Measurements from ENCODE around the gene POF1B.
"Not testable (repeated sequence)": the region's sequence is repeated elsewhere in the genome, so short reads cannot be mapped to it uniquely, and the experiment has no call there.

Gene POF1B

DNA sequence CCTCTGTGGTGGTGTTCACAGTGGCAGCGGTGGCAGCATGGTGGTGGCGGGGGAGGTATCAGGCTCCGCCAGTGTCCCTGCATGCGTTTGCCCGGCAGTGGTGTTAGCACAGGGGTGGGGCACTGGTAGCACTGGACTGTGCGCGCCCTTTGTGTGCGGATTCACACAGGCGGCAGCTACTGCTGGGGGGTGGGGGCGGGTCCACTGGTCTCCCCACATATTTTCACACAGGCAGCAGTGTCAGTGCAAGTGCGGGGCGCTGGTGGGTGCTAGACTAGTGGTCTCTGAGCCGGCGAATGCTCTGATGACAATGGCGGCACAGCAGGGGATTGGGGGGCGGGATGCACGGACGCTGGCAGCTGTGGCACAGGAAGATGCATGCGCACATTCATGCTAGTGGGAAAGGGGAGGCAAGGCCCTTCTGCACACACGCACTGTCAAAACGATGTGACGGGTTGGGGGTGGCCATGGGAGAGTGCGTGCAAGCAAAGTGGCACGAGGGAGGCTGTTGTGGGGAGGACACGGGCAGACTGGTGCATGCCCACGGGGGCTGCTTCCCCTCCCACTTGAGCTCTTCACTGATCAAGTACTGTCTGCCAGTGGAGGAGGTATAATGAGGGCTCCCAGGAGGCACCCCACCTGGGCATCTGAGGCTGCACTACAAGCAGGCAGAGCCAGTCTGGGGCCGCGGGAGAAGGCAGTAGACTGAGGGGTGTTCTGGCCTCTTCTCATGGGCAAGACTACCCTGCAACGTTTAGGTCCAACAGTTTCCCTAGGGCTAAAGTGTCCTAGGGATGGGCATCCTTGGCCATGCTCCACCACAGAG, 53.0 kb downstream of the POF1B start:
- no peak for DNase-seq (ENCODE audit: low read depth)
- TF ChIP-seq, protein P1, sequence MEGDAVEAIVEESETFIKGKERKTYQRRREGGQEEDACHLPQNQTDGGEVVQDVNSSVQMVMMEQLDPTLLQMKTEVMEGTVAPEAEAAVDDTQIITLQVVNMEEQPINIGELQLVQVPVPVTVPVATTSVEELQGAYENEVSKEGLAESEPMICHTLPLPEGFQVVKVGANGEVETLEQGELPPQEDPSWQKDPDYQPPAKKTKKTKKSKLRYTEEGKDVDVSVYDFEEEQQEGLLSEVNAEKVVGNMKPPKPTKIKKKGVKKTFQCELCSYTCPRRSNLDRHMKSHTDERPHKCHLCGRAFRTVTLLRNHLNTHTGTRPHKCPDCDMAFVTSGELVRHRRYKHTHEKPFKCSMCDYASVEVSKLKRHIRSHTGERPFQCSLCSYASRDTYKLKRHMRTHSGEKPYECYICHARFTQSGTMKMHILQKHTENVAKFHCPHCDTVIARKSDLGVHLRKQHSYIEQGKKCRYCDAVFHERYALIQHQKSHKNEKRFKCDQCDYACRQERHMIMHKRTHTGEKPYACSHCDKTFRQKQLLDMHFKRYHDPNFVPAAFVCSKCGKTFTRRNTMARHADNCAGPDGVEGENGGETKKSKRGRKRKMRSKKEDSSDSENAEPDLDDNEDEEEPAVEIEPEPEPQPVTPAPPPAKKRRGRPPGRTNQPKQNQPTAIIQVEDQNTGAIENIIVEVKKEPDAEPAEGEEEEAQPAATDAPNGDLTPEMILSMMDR (IDR thresholded peaks at IDR 0.05; ENCODE audit: control insufficient read depth, insufficient read depth, low read depth, low read length, missing control alignments): no peak
- H3K4me3 ChIP-seq (ENCODE audit: control insufficient read depth, low read depth, low read length): no peak overlapping the region

DNA sequence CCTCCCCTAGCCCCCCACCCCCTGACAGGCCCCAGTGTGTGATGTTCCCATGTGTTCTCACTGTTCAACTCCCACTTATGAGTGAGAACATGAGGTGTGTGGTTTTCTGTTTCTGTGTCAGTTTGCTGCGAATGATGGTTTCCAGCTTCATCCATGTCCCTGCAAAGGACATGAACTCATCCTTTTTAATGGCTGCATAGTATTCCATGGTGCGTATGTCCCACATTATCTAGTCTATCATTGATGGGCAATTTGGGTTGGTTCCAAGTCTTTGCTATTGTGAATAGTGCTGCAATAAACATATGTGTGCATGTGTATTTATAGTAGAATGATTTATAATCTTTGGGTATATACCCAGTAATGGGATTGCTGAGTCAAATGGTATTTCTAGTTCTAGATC, 68.1 kb downstream of the POF1B start:
- not testable (repeated sequence) for H3K4me3 ChIP-seq (ENCODE audit: control insufficient read depth, low read depth, low read length); DNase-seq (ENCODE audit: low read depth)

DNA sequence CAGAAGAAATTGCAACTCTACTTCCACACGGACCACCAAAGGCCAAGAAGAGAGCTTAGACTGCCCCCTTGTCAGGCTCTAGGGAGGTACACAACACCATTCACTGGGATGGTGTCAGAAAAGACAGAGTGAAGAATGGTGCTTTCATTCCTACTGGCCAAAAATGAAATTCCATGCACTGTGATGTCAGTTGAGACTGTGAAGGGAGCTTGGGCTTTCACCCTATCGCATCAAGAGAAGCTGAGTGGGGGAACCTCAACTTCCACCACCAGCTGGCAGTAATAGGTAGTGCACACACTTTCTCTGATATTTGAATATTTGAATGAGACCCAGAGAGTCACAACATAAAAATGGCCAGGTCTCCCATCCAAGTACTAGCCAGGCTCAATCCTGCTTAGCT, 69.7 kb downstream of the POF1B start:
- DNase-seq (ENCODE audit: low read depth): no peak
- H3K4me3 ChIP-seq (ENCODE audit: control insufficient read depth, low read depth, low read length): no peak overlapping the region
- TF ChIP-seq, protein P1 (IDR thresholded peaks at IDR 0.05; ENCODE audit: control insufficient read depth, insufficient read depth, low read depth, low read length, missing control alignments): no peak

DNA sequence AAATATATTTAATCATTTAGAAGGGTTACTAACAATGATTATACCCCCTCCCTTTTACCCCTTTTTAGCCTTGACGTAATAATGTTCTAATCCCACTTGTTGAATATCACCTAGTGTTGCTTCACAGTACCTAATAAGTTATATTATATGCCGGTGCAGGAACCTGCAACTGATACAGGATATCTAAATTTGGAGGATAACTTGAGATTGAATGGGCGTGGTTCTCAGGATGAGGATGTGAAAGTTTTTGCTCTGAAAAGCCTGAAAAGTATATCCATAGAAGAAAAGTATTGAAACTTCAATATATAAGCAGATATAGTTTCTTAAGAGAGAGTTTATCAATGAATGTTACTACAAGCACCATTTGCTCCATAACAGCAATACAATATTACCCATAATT, 75.9 kb downstream of the POF1B start:
- no peak for DNase-seq (ENCODE audit: low read depth)
- H3K4me3 ChIP-seq (ENCODE audit: control insufficient read depth, low read depth, low read length): no peak overlapping the region
- TF ChIP-seq, protein P1 (IDR thresholded peaks at IDR 0.05; ENCODE audit: control insufficient read depth, insufficient read depth, low read depth, low read length, missing control alignments): no peak

DNA sequence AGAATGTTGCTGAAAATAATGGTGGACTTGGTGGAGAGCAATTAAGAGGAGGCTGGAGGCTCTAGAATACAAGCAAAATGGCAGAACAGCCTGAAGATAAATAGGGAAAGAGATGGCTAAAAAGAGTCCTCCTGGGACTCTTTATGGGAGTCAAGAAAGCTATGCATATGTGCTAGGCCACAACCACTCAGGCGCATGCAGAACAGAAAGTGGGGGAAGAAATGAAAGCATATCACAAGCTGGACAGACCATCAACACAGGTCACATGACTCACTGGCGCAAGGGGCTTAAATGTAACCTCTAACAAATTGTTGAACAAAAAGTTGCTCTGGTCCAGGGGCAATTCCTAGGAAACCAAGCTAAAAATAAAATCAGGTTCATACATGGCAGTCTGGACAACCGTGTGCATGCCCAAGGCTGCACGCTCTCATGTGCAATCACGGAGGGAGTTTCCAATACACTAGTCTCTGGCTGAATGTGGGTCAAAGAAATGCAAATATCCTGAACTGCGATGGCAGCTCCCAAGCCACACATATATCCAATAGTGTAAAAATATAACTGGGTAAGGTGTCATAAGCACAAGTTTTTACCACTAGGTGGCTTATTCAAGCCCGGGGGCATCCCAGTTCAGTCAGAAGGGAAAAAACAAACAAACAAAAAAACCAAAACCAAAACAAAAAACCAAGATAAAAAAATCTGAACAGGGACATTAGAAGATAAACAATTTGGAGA, 90.3 kb downstream of the POF1B start:
- DNase-seq (ENCODE audit: low read depth): no peak
- TF ChIP-seq, protein P1 (IDR thresholded peaks at IDR 0.05; ENCODE audit: control insufficient read depth, insufficient read depth, low read depth, low read length, missing control alignments): no peak
- H3K4me3 ChIP-seq (ENCODE audit: control insufficient read depth, low read depth, low read length): no peak overlapping the region

DNA sequence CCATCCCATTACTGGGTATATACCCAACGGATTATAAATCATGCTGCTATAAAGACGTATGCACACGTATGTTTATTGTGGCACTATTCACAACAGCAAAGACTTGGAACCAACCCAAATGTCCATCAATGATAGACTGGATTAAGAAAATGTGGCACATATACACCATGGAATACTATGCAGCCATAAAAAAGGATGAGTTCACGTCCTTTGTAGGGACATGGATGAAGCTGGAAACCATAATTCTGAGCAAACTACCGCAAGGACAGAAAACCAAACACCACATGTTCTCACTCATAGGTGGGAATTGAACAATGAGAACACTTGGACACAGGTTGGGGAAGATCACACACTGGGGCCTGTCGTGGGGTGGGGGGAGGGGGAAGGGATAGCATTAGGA, 94.2 kb downstream of the POF1B start:
- not testable (repeated sequence) for H3K4me3 ChIP-seq (ENCODE audit: control insufficient read depth, low read depth, low read length)

DNA sequence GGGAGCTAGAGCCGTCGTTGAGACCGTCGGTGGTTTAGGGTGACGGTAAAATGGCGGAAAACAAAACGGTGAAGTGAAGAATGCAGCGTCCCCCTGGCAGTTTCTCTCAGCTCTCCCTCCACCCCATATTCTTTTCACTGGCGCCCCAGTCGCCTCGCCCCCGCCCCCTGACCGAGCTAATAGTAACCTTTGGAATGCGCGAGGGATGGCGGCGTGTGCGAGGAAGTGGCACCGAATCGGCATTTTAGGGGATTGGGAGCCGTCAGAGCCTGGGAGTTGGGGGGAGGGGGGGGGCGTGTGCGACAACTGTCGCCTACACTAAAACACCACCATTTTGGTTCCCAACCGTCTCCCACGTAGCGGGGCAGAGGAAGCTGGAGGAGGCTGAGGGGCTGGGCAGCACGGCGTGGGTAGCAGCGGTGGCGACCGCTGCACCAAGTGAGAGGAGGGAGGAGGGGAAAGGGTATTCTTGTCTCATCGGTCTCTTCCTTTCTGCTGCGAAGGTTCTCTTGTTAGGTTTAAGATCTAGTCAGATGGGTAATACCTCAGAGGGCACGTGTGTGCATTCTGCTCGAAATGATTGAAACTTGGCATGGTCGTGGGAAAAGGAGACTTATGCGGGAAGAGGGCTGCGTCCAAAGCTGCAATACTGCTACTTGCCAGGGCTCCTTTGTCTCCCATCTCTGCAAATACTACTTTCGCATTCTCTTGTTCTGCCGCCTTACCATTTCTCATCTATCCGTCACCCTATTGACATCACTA, 134.8 kb downstream of the POF1B start:
- peak overlapping the region; percentile 40 for H3K4me3 ChIP-seq (ENCODE audit: control insufficient read depth, low read depth, low read length)
- TF ChIP-seq, protein P1 (IDR thresholded peaks at IDR 0.05; ENCODE audit: control insufficient read depth, insufficient read depth, low read depth, low read length, missing control alignments): no peak
- no peak for DNase-seq (ENCODE audit: low read depth)

More for the DNA sequence above, 94.2 kb downstream of the POF1B start:
- DNase-seq (ENCODE audit: low read depth): not testable (repeated sequence)

Measured in AG09309 (cell line).